GM13976 (cell line): ENCODE data around the gene SPTBN1.
A peak's percentile ranks its signal among the peaks of the same experiment; 100 is the strongest.

Source experiments
- DNase-seq: peaks from one replicate; pipeline ENCODE4 v3.0.0; 2012; ENCODE audit warnings: low spot score
- CTCF ChIP-seq: IDR thresholded peaks from 2 replicates; pipeline ENCODE4 v1.5.1; 2012; ENCODE audit warnings: borderline replicate concordance, mild to moderate bottlenecking; ENCODE audit not compliant: insufficient read depth; ENCODE audit errors: extremely low read depth, missing control alignments, control extremely low read depth
- in situ Hi-C: fragments of 300-500 bp; cut with MboI; formaldehyde crosslinking; loops from one replicate; pipeline ENCODE4 v1.12.0; 2022; ENCODE audit warnings: low sequenced_read_pairs, mixed read lengths, inconsistent platforms; ENCODE audit not compliant: unreplicated experiment

SPTBN1 gene

GRCh38 chr2:54455131-54455562 is 980 bp upstream of the SPTBN1 start:
- no peak for DNase-seq
- in situ Hi-C loops, result no loop called here
- no peak for TF ChIP-seq CTCF

GRCh38 chr2:54456362-54456611 is 160 bp downstream of the SPTBN1 start:
- no peak for TF ChIP-seq CTCF
- no peak for DNase-seq
- in situ Hi-C loops, result no loop called here

- peak; percentile 68 for DNase-seq
- TF ChIP-seq CTCF, result no peak
- in situ Hi-C loops, result no loop called here
Measured at GRCh38 chr2:54456612-54457322, 640 bp downstream of the SPTBN1 start.

- in situ Hi-C loops, result no loop called here
Measured at GRCh38 chr2:54457323-54458023, 1.3 kb downstream of the SPTBN1 start.

GRCh38 chr2:54459037-54459441 is 2.9 kb downstream of the SPTBN1 start:
- no peak for TF ChIP-seq CTCF
- no peak for DNase-seq
- in situ Hi-C loops, result no loop called here

More at GRCh38 chr2:54457323-54458023, 1.3 kb downstream of the SPTBN1 start:
- DNase-seq, result peak; percentile 38
- TF ChIP-seq CTCF, result no peak

GRCh38 chr2:54461261-54461660 is 5.1 kb downstream of the SPTBN1 start:
- DNase-seq, result no peak
- no peak for TF ChIP-seq CTCF
- in situ Hi-C loops, result no loop called here
